OCI-LY7 (cell line): ENCODE data around the gene SP140L. TPM values are rescaled to one million over a fixed set of nuclear protein-coding genes. Genes with fewer than 3 reads are reported as not detected.

ENCODE experiments used
- BruUV-seq: library from RNA; stranded (reverse); fragments of 400-500 nt; replicated peaks from 2 replicates; lab custom pipeline; 2021; lab: Mats Ljungman, UMichigan
- CTCF ChIA-PET: fragments of 300-600 bp; sonication (Branson Sonifier 250); formaldehyde crosslinking; loops from one replicate; lab custom pipeline; 2022; ENCODE audit warnings: antibody characterized with exemption; ENCODE audit not compliant: unreplicated experiment; lab: Charles Lee
- POLR2A ChIA-PET: fragments of 300-600 bp; sonication (Branson Sonifier 250); formaldehyde crosslinking; loops from one replicate; lab custom pipeline; 2022; ENCODE audit warnings: antibody characterized with exemption; lab: Charles Lee
- DNase-seq: peaks from one replicate; pipeline ENCODE4 v3.0.0-alpha.2; 2015; ENCODE audit warnings: low spot score
- H2AFZ ChIP-seq: fragments of 200-600 bp; sonication (generic), shearing (Covaris generic); 2 replicates; pipeline ENCODE4 v1.6.1; 2014; ENCODE audit warnings: mild to moderate bottlenecking, antibody characterized with exemption, low read length, moderate library complexity
- H3K27ac ChIP-seq: fragments of 200-600 bp; sonication (generic); 2 replicates; pipeline ENCODE4 v1.5.1; 2014; ENCODE audit warnings: mixed run types, low read depth, mild to moderate bottlenecking, moderate library complexity, low read length, inconsistent platforms; ENCODE audit not compliant: poor library complexity, severe bottlenecking
- H3K36me3 ChIP-seq: fragments of 200-600 bp; sonication (generic); 2 replicates; pipeline ENCODE4 v1.6.1; 2014; ENCODE audit warnings: mild to moderate bottlenecking, antibody characterized with exemption, low read length, moderate library complexity, mixed read lengths; ENCODE audit not compliant: insufficient read depth
- H3K4me1 ChIP-seq: fragments of 200-600 bp; sonication (generic); 2 replicates; pipeline ENCODE4 v1.5.1; 2014; ENCODE audit warnings: mild to moderate bottlenecking, low read length; ENCODE audit not compliant: insufficient read depth, poor library complexity, severe bottlenecking
- H3K4me2 ChIP-seq: fragments of 200-600 bp; sonication (generic); 2 replicates; pipeline ENCODE4 v1.6.1; 2014; ENCODE audit warnings: mild to moderate bottlenecking, low read length
- H3K4me3 ChIP-seq: fragments of 200-600 bp; sonication (generic); 2 replicates; pipeline ENCODE4 v1.5.1; 2014; ENCODE audit warnings: mild to moderate bottlenecking, low read depth, low read length; ENCODE audit not compliant: poor library complexity, severe bottlenecking
- H3K79me2 ChIP-seq: fragments of 200-600 bp; sonication (generic); 2 replicates; pipeline ENCODE4 v1.6.1; 2016; ENCODE audit warnings: low read depth, mild to moderate bottlenecking, low read length, moderate library complexity, mixed read lengths; ENCODE audit not compliant: insufficient read depth
- H3K9me2 ChIP-seq: fragments of 200-600 bp; sonication (generic); 2 replicates; pipeline ENCODE4 v1.6.1; 2016; ENCODE audit warnings: mild to moderate bottlenecking, low read length, mixed read lengths; ENCODE audit not compliant: insufficient read depth
- H3K9me3 ChIP-seq: fragments of 200-600 bp; sonication (generic); 2 replicates; pipeline ENCODE4 v1.6.1; 2014; ENCODE audit warnings: mild to moderate bottlenecking, mixed run types, low read length, mixed read lengths
- H4K20me1 ChIP-seq: fragments of 200-600 bp; sonication (generic); 2 replicates; pipeline ENCODE4 v1.6.1; 2014; ENCODE audit warnings: mild to moderate bottlenecking, antibody characterized with exemption, low read length, moderate library complexity, mixed read lengths; ENCODE audit not compliant: insufficient read depth
- CTCF ChIP-seq: fragments of 200-600 bp; sonication (generic); conservative IDR thresholded peaks from 2 replicates; pipeline ENCODE4 v1.5.1; 2014; ENCODE audit warnings: mild to moderate bottlenecking, antibody characterized with exemption, low read length, moderate library complexity, mixed read lengths
- EZH2phosphoT487 ChIP-seq: fragments of 200-600 bp; sonication (generic); IDR thresholded peaks from 2 replicates; pipeline ENCODE4 v1.6.1; 2018; ENCODE audit warnings: low read depth, borderline replicate concordance, mild to moderate bottlenecking, mixed run types, antibody characterized with exemption, low read length, moderate library complexity, mixed read lengths
- intact Hi-C: fragments of 100-400 bp; cut with micrococcal nuclease; formaldehyde crosslinking; loops from one replicate; pipeline ENCODE4 v1.10.0; 2022; ENCODE audit not compliant: unreplicated experiment
- total RNA-seq, 2 experiments: library from RNA; depleted of rRNA in 1 of 2; stranded (reverse); fragments of >200 nt in 1 of 2; shearing (Covaris generic) in 1 of 2; gene quantifications; 2 replicates each; pipeline ENCODE4 v1.2.3, GENCODE V29; 2014 to 2022

SP140L gene
- total RNA-seq, 2 experiments from 2014 or later, result 10.4 to 19.3 TPM

- Histone ChIP-seq H3K36me3 (peaks cover 22% of the 10 kb centered on the region; the same call in 1 of the 2 replicates), H3K9me2 (no peaks in the 10 kb centered on the region), H4K20me1 (no peaks in the 10 kb centered on the region), H3K4me2 (no peak overlapping the region), H3K9me3 (peaks cover 15% of the 10 kb centered on the region; the same call in 1 of the 2 replicates), H3K4me1 (peaks cover 3% of the 10 kb centered on the region), H3K79me2 (no peaks in the 10 kb centered on the region; the same call in 1 of the 2 replicates), H2AFZ (no peak overlapping the region), H3K4me3 (no peak overlapping the region), H3K27ac (no peak overlapping the region)
- ChIA-PET CTCF (interaction anchor here (1.2 kb wide), 1 partner anchor 14 kb away, joined by 4 read pairs; no protein-coding TSS in a partner anchor), POLR2A (interaction anchor here (0.9 to 1.4 kb wide), 2 partner anchors 14 to 289 kb away, joined by 3 to 4 read pairs; no protein-coding TSS in a partner anchor)
- TF ChIP-seq CTCF, result no peak
- intact Hi-C loops, result no loop called here
- no TSS peak for BruUV-seq
- no peak for DNase-seq
Observed at GRCh38 chr2:230347659-230348305, 20.8 kb downstream of the SP140L start.

- Histone ChIP-seq H3K4me3 (no peak overlapping the region), H3K9me3 (peaks cover 15% of the 10 kb centered on the region; the same call in 1 of the 2 replicates), H3K4me1 (peaks cover 3% of the 10 kb centered on the region), H3K79me2 (no peaks in the 10 kb centered on the region; the same call in 1 of the 2 replicates), H3K27ac (no peak overlapping the region), H3K9me2 (no peaks in the 10 kb centered on the region), H3K4me2 (no peak overlapping the region), H3K36me3 (peaks cover 22% of the 10 kb centered on the region; the same call in 1 of the 2 replicates), H2AFZ (no peak overlapping the region), H4K20me1 (no peaks in the 10 kb centered on the region)
- intact Hi-C loops, result no loop called here
- DNase-seq, result no peak
- ChIA-PET POLR2A (interaction anchor here (0.9 kb wide), 1 partner anchor 288 kb away, joined by 3 read pairs; no protein-coding TSS in a partner anchor), CTCF (no interaction called here)
- BruUV-seq, result no TSS peak
- no peak for TF ChIP-seq EZH2phosphoT487
- no peak for TF ChIP-seq CTCF
Observed at GRCh38 chr2:230348787-230349186, 21.8 kb downstream of the SP140L start.

GRCh38 chr2:230356084-230356483, 29.1 kb downstream of the SP140L start:
- BruUV-seq, result no TSS peak
- no peak overlapping the region for H2AFZ ChIP-seq
- no peaks in the 10 kb centered on the region for H3K9me3 ChIP-seq
- H3K9me2 ChIP-seq, result no peaks in the 10 kb centered on the region
- DNase-seq, result no peak
- ChIA-PET POLR2A (no interaction called here), CTCF (no interaction called here)
- TF ChIP-seq EZH2phosphoT487 (no peak), CTCF (no peak)
- no peaks in the 10 kb centered on the region for H3K4me1 ChIP-seq
- no peak overlapping the region for H3K27ac ChIP-seq
- H3K4me2 ChIP-seq, result no peak overlapping the region
- H4K20me1 ChIP-seq, result no peaks in the 10 kb centered on the region
- H3K36me3 ChIP-seq, result peaks cover 15% of the 10 kb centered on the region
- H3K79me2 ChIP-seq, result no peaks in the 10 kb centered on the region
- intact Hi-C loops, result no loop called here
- no peak overlapping the region for H3K4me3 ChIP-seq
